PC-9 (cell line): Measurements from ENCODE around the gene NLK. TPM values are rescaled to one million over a fixed set of nuclear protein-coding genes. Genes with fewer than 3 reads are reported as not detected.

Experiments
- BruUV-seq: library from RNA; stranded (reverse); fragments of 400-500 nt; replicated peaks from 2 replicates; lab custom pipeline; 2021; lab: Mats Ljungman, UMichigan
- CTCF ChIA-PET: fragments of 300-600 bp; sonication (Branson Sonifier 250); formaldehyde crosslinking; loops from one replicate; lab custom pipeline; 2022; ENCODE audit warnings: antibody characterized with exemption; lab: Charles Lee
- POLR2A ChIA-PET: fragments of 300-600 bp; sonication (Branson Sonifier 250); formaldehyde crosslinking; loops from one replicate; lab custom pipeline; 2022; ENCODE audit warnings: antibody characterized with exemption; ENCODE audit not compliant: unreplicated experiment; lab: Charles Lee
- DNase-seq, 2 experiments: peaks; one replicate each; pipeline versions ENCODE4 v3.0.0 to v3.0.0-alpha.2; 2015 to 2022; ENCODE audit warnings: mixed read lengths in 1 of 2
- H2AFZ ChIP-seq: fragments of 200-600 bp; sonication (generic); 2 replicates; pipeline ENCODE4 v1.8.1; 2017; ENCODE audit warnings: antibody characterized with exemption
- H3F3A ChIP-seq: fragments of 200-600 bp; sonication (generic); 2 replicates; pipeline ENCODE4 v1.8.1; 2017; ENCODE audit warnings: antibody characterized with exemption, mild to moderate bottlenecking, low read depth; ENCODE audit not compliant: insufficient read depth
- H3K27ac ChIP-seq: fragments of 200-600 bp; sonication (generic); 2 replicates; pipeline ENCODE4 v1.6.1; 2016; ENCODE audit warnings: mixed run types
- H3K27me3 ChIP-seq: fragments of 200-600 bp; sonication (generic); 2 replicates; pipeline ENCODE4 v1.6.1; 2016; ENCODE audit warnings: low read depth, mixed run types; ENCODE audit not compliant: insufficient read depth
- H3K36me3 ChIP-seq: fragments of 200-600 bp; sonication (generic); 2 replicates; pipeline ENCODE4 v1.6.1; 2016; ENCODE audit warnings: low read depth, mixed run types
- H3K4me1 ChIP-seq: fragments of 200-600 bp; sonication (generic); replicated peaks from 2 replicates; pipeline ENCODE4 v1.6.1; 2016; ENCODE audit warnings: mixed run types; ENCODE audit not compliant: insufficient read depth
- H3K4me2 ChIP-seq: fragments of 200-600 bp; sonication (generic); 2 replicates; pipeline ENCODE4 v1.6.1; 2017; ENCODE audit warnings: mixed run types
- H3K4me3 ChIP-seq: fragments of 200-600 bp; sonication (generic); 2 replicates; pipeline ENCODE4 v1.6.1; 2016; ENCODE audit warnings: mixed run types
- H3K79me2 ChIP-seq: fragments of 200-600 bp; sonication (generic); 2 replicates; pipeline ENCODE4 v1.6.1; 2017; ENCODE audit warnings: low read depth, mixed run types
- H3K9me2 ChIP-seq: fragments of 200-600 bp; sonication (generic); 2 replicates; pipeline ENCODE4 v1.8.1; 2017; ENCODE audit warnings: mild to moderate bottlenecking; ENCODE audit not compliant: insufficient read depth
- H3K9me3 ChIP-seq: fragments of 200-600 bp; sonication (generic); 2 replicates; pipeline ENCODE4 v1.8.1; 2016; ENCODE audit warnings: low read depth; ENCODE audit not compliant: insufficient read depth
- H4K20me1 ChIP-seq: fragments of 200-600 bp; sonication (generic); 2 replicates; pipeline ENCODE4 v1.8.1; 2017; ENCODE audit not compliant: insufficient read depth
- CTCF ChIP-seq: fragments of 200-600 bp; sonication (generic); conservative IDR thresholded peaks from 2 replicates; pipeline ENCODE4 v1.6.1; 2017; ENCODE audit warnings: mixed run types, antibody characterized with exemption, mild to moderate bottlenecking, moderate library complexity
- EZH2 ChIP-seq: fragments of 200-600 bp; sonication (generic); IDR thresholded peaks from 2 replicates; pipeline ENCODE4 v1.8.0; 2017; ENCODE audit warnings: antibody characterized with exemption, low read depth
- intact Hi-C: fragments of 100-400 bp; cut with micrococcal nuclease; formaldehyde crosslinking; loops from one replicate; pipeline ENCODE4 v1.10.0; 2022; ENCODE audit not compliant: unreplicated experiment
- total RNA-seq: library from RNA; stranded (reverse); gene quantifications from 2 replicates; pipeline ENCODE4 v1.2.3, GENCODE V29; 2021

The NLK gene
- total RNA-seq, 1 experiment from 2014 or later = 20.7 TPM

GRCh38 chr17:28161311-28161710 lies 118.8 kb downstream of the NLK start:
- Histone ChIP-seq H3K27me3 (no peaks in the 10 kb centered on the region), H4K20me1 (no peaks in the 10 kb centered on the region), H3K4me1 (no peaks in the 10 kb centered on the region), H3K79me2 (no peaks in the 10 kb centered on the region), H3K9me2 (no peaks in the 10 kb centered on the region), H3K4me3 (no peak overlapping the region), H3K36me3 (no peaks in the 10 kb centered on the region), H3K4me2 (no peak overlapping the region), H2AFZ (no peak overlapping the region), H3K9me3 (no peaks in the 10 kb centered on the region), H3K27ac (no peak overlapping the region), H3F3A (no peaks in the 10 kb centered on the region; the same call in 1 of the 2 replicates)
- no peak for DNase-seq
- no TSS peak for BruUV-seq
- CTCF ChIA-PET = no interaction called here
- no peak for TF ChIP-seq CTCF
- TF ChIP-seq EZH2 = no peak
- POLR2A ChIA-PET = interaction anchor here (0.6 to 0.7 kb wide), 3 partner anchors 57 to 559 kb away, joined by 3 to 48 read pairs (median 5); partner anchors contain the start of gene RPL23A
- intact Hi-C loops = no loop called here

- Histone ChIP-seq H3K4me1 (no peaks in the 10 kb centered on the region), H3K27me3 (no peaks in the 10 kb centered on the region), H3K9me3 (no peaks in the 10 kb centered on the region), H3K27ac (no peak overlapping the region), H3K36me3 (no peaks in the 10 kb centered on the region; the same call in 1 of the 2 replicates), H3K4me2 (no peak overlapping the region), H4K20me1 (no peaks in the 10 kb centered on the region), H3K79me2 (no peaks in the 10 kb centered on the region), H3K9me2 (no peaks in the 10 kb centered on the region), H3K4me3 (no peak overlapping the region), H3F3A (no peaks in the 10 kb centered on the region), H2AFZ (no peak overlapping the region)
- CTCF ChIA-PET = no interaction called here
- intact Hi-C loops = no loop called here
- no TSS peak for BruUV-seq
- POLR2A ChIA-PET = interaction anchor here (0.6 kb wide), 1 partner anchor 369 kb away, joined by 7 read pairs; no protein-coding TSS in a partner anchor
- DNase-seq = no peak
- TF ChIP-seq EZH2 = no peak
- no peak for TF ChIP-seq CTCF
These were observed 124.0 kb downstream of the NLK start for GRCh38 chr17:28166478-28166877.

- Histone ChIP-seq H4K20me1 (no peaks in the 10 kb centered on the region), H2AFZ (no peak overlapping the region)
- BruUV-seq = no TSS peak
These were observed 127.3 kb downstream of the NLK start for GRCh38 chr17:28169621-28170349.

More at GRCh38 chr17:28169621-28170349, 127.3 kb downstream of the NLK start:
- H3K4me3 ChIP-seq = no peak overlapping the region
- DNase-seq = no peak
- no peaks in the 10 kb centered on the region for H3K9me3 ChIP-seq
- ChIA-PET CTCF (no interaction called here), POLR2A (no interaction called here)
- H3K27me3 ChIP-seq = no peaks in the 10 kb centered on the region
- TF ChIP-seq EZH2 (no peak), CTCF (no peak)
- H3K9me2 ChIP-seq = no peaks in the 10 kb centered on the region
- no peak overlapping the region for H3K4me2 ChIP-seq
- H3K79me2 ChIP-seq = no peaks in the 10 kb centered on the region
- H3K4me1 ChIP-seq = no peaks in the 10 kb centered on the region
- intact Hi-C loops = no loop called here
- H3K36me3 ChIP-seq = no peaks in the 10 kb centered on the region; the same call in 1 of the 2 replicates
- no peaks in the 10 kb centered on the region for H3F3A ChIP-seq
- H3K27ac ChIP-seq = no peak overlapping the region
